ENCODE results near the gene DDX23.

DNA sequence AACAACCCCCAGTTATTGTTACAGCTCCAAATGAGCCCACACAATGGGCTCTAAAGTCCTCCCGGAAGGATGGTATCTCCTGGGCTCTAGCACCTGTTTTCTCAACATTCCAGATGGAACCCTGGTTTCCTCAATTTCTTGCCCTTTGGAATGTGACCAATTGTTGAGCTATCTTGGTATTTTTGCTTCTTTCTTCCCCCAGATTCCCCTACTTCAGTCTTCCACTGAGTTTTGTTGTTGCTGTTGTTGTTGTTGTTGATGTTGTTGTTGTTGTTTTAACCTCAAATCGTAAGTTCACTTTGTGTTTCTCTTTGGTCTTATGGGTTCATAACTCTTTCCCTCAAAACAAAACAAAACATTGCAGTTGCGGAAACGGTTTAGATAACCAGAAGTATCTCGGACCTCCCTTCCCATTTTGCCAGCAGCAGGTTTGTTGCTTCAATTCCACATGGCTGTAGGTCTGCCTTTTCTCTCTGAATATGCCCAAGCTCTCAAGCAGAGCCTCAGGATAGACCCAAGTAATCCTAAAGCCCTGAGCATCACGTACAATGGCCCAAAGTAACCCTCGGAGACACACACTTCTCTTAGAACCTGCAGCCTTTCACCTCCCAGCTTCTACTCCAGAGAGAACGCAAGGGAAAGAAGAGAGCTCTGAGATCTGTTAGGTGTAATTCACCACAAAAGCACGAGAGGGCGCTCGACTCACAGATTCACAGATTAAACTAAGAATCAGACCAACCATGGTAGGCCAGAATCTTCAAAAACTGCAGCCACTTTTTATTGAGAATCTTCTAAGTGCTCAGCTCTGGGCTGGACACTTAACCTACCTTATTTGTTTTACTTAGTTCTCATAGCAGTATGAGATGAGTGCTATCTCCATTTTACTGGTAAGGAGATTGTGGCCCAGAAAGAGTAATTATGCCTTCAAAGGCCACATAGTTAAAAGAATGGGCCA lies 1.0 kb upstream of the DDX23 start:
- TF ChIP-seq, protein P1, sequence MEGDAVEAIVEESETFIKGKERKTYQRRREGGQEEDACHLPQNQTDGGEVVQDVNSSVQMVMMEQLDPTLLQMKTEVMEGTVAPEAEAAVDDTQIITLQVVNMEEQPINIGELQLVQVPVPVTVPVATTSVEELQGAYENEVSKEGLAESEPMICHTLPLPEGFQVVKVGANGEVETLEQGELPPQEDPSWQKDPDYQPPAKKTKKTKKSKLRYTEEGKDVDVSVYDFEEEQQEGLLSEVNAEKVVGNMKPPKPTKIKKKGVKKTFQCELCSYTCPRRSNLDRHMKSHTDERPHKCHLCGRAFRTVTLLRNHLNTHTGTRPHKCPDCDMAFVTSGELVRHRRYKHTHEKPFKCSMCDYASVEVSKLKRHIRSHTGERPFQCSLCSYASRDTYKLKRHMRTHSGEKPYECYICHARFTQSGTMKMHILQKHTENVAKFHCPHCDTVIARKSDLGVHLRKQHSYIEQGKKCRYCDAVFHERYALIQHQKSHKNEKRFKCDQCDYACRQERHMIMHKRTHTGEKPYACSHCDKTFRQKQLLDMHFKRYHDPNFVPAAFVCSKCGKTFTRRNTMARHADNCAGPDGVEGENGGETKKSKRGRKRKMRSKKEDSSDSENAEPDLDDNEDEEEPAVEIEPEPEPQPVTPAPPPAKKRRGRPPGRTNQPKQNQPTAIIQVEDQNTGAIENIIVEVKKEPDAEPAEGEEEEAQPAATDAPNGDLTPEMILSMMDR (conservative IDR thresholded peaks at IDR 0.05), result peak; percentile 93
- TF ChIP-seq ZFX (IDR thresholded peaks at IDR 0.05), result no peak

Data from C4-2B (cell line).